ENCODE results near the gene ARHGAP31.

DNA sequence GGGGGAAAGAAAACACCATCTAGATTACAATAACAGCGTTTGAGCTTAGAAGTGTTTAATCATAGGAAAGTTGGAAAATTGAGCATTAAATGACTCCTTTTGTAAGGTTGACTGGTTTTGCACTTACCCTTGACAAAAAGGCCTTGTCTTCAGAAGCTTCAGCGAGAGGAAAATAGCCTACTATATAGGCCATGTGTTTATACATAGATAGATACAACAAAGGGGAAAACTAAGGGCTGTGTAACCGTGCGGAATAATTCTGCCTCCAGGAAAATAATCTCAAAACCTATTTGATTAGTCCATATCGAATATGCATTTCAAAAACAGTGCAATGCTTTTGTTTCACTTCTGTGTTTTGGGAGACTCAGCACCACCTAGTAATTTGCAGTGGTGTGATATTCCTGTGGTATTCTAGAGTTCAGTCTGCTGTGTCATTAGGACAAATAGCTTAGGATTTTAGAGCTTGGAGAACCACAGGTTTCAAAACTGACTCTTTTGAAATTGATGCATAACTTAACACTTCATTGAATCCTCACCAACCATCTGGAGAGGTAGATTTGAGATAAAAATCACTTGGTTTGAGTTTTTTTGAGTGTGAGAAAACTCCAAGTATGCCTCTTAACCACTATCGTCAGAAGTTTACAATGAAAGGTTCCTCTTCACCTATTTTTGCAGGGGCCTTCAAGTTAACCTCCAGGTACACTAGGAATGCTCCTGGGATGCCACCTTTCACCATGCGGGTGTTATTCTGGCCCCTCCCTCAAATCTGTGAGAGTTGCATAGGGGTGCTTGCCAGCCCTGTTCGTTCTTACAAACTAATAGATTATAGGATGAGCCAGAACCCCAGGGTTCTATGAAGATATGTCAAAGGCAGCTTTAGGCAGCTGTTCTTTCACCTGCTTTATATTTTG, 1.9 kb downstream of the ARHGAP31 start:
- TF ChIP-seq CTCF (conservative IDR thresholded peaks at IDR 0.05; ENCODE audit: low read depth in 2 of 2) (no peak), POLR2AphosphoS5 (IDR thresholded peaks at IDR 0.05; ENCODE audit: low read depth) (no peak), ZNF114 (CRISPR knock-in tag; IDR thresholded peaks at IDR 0.05) (no peak), EZH2 (IDR thresholded peaks at IDR 0.05; ENCODE audit: low read depth, unreplicated experiment) (no peak), EZH2phosphoT487 (IDR thresholded peaks at IDR 0.05; ENCODE audit: unreplicated experiment) (no peak), STAT1 (IDR thresholded peaks at IDR 0.05; ENCODE audit: unreplicated experiment) (no peak), JUNB (IDR thresholded peaks at IDR 0.05; ENCODE audit: unreplicated experiment) (no peak), ETS1 (IDR thresholded peaks at IDR 0.05) (no peak), CREB1 (CRISPR knock-in tag; IDR thresholded peaks at IDR 0.05; ENCODE audit: low read depth) (no peak), NANOG (IDR thresholded peaks at IDR 0.05; ENCODE audit: borderline replicate concordance) (no peak)
- TF ChIP-seq, protein P1, sequence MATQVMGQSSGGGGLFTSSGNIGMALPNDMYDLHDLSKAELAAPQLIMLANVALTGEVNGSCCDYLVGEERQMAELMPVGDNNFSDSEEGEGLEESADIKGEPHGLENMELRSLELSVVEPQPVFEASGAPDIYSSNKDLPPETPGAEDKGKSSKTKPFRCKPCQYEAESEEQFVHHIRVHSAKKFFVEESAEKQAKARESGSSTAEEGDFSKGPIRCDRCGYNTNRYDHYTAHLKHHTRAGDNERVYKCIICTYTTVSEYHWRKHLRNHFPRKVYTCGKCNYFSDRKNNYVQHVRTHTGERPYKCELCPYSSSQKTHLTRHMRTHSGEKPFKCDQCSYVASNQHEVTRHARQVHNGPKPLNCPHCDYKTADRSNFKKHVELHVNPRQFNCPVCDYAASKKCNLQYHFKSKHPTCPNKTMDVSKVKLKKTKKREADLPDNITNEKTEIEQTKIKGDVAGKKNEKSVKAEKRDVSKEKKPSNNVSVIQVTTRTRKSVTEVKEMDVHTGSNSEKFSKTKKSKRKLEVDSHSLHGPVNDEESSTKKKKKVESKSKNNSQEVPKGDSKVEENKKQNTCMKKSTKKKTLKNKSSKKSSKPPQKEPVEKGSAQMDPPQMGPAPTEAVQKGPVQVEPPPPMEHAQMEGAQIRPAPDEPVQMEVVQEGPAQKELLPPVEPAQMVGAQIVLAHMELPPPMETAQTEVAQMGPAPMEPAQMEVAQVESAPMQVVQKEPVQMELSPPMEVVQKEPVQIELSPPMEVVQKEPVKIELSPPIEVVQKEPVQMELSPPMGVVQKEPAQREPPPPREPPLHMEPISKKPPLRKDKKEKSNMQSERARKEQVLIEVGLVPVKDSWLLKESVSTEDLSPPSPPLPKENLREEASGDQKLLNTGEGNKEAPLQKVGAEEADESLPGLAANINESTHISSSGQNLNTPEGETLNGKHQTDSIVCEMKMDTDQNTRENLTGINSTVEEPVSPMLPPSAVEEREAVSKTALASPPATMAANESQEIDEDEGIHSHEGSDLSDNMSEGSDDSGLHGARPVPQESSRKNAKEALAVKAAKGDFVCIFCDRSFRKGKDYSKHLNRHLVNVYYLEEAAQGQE (IDR thresholded peaks at IDR 0.05; ENCODE audit: unreplicated experiment), result no peak

Data from GM23338 (cell line).